ENCODE data around the gene FAM227A.
A peak's percentile ranks its signal among the peaks of the same experiment; 100 is the strongest.

- TF ChIP-seq YY1 (IDR thresholded peaks at IDR 0.05; ENCODE audit: insufficient read depth, insufficient read length) = peak; percentile 25
- no peak for TF ChIP-seq ZNF274 (IDR thresholded peaks at IDR 0.05; ENCODE audit: low read depth, low read length)
Measured at GRCh38 chr22:38655519-38656255, 505 bp downstream of the FAM227A start.
